Upper lobe of left lung (tissue), 6 donors: ENCODE data around the gene MYADML2. TPM values are rescaled to one million over a fixed set of nuclear protein-coding genes. Genes with fewer than 3 reads are reported as not detected.
A peak's percentile ranks its signal among the peaks of the same experiment; 100 is the strongest.

Experiments used
- ATAC-seq, 2 donors: fragments of 200-7000 bp; cut with Tn5 transposase; one replicate each; pipeline ENCODE4 v1.9.1; 2022; ENCODE audit warnings: mild to moderate bottlenecking in 2 of 2, moderate library complexity in 2 of 2; ENCODE audit not compliant: low FRiP score in 2 of 2
- DNase-seq, 2 donors: peaks; one replicate each; pipeline ENCODE4 v3.0.0-alpha.2; 2019 to 2020
- H3K27ac ChIP-seq, 4 donors: fragments of 200-600 bp; sonication (generic); one replicate each; pipeline ENCODE4 v1.5.1; 2016 to 2019
- H3K27me3 ChIP-seq, 4 donors: fragments of 200-600 bp; sonication (generic); one replicate each; pipeline ENCODE4 v1.5.1; 2017 to 2019
- H3K36me3 ChIP-seq, 4 donors: fragments of 200-600 bp; sonication (generic); one replicate each; pipeline ENCODE4 v1.5.1; 2016 to 2019
- H3K4me1 ChIP-seq, 4 donors: fragments of 200-600 bp; sonication (generic); one replicate each; pipeline ENCODE4 v1.5.1; 2018 to 2019
- H3K4me3 ChIP-seq, 4 donors: fragments of 200-600 bp; sonication (generic); one replicate each; pipeline ENCODE4 v1.5.1; 2017 to 2019; ENCODE audit warnings: mild to moderate bottlenecking in 2 of 4, moderate library complexity in 1 of 4
- H3K9me3 ChIP-seq, 4 donors: fragments of 200-600 bp; sonication (generic); one replicate each; pipeline ENCODE4 v1.5.1; 2018 to 2019
- CTCF ChIP-seq, 6 experiments: fragments of 450-650 bp in 4 of 6; fragments of 200-600 bp in 2 of 6; sonication (generic) in 2 of 6; IDR thresholded peaks; one replicate each; pipeline ENCODE4 v1.5.1; 2016 to 2019; ENCODE audit warnings: antibody characterized with exemption in 6 of 6
- EP300 ChIP-seq, 4 donors: sonication (generic); formaldehyde crosslinking; IDR thresholded peaks; one replicate each; pipeline ENCODE4 v1.5.1; 2017; ENCODE audit warnings: antibody characterized with exemption in 4 of 4, control low read depth in 2 of 4
- POLR2A ChIP-seq, 4 donors: fragments of 450-650 bp; IDR thresholded peaks; one replicate each; pipeline ENCODE4 v1.5.1; 2016 to 2017; ENCODE audit warnings: antibody characterized with exemption in 4 of 4, mild to moderate bottlenecking in 2 of 4
- POLR2AphosphoS5 ChIP-seq, 2 donors: sonication (generic); formaldehyde crosslinking; IDR thresholded peaks; one replicate each; pipeline ENCODE4 v1.5.1; 2017; ENCODE audit warnings: antibody characterized with exemption in 2 of 2
- WGBS, 2 donors: methylation state at CpG; one replicate each; pipeline ENCODE4 v1.1.5; 2017 to 2018; 5-methylcytosine and 5-hydroxymethylcytosine counted together
- total RNA-seq, 6 donors: library from RNA; depleted of rRNA in 4 of 6; stranded (reverse); fragments of >200 nt in 4 of 6; gene quantifications; one replicate each; pipeline versions ENCODE4 v1.1.0 to v1.2.1, GENCODE V29; 2016 to 2021
- donor health status: DM: no; HTN: no; CAD: no; lungs with moderate emphysema.
- donor health status: DM: no; HTN: yes; CAD: no; lungs with severe emphysema.

Gene MYADML2
- total RNA-seq, 6 donors from 2014 or later: not detected

GRCh38 chr17:81925860-81926450 is 21.1 kb downstream of the MYADML2 start:
- Histone ChIP-seq H3K4me3 (peak overlapping the region; percentile 76 to 100 (median 100)), H3K36me3 (peaks cover 8 to 18% (median 12%) of the 10 kb centered on the region in 4 donors), H3K27ac (peak overlapping the region; percentile 94 to 99 (median 96)), H3K27me3 (peaks cover 0 to 10% (median 1%) of the 10 kb centered on the region in 4 donors), H3K4me1 (peaks cover 38 to 65% (median 59%) of the 10 kb centered on the region in 4 donors), H3K9me3 (no peaks in the 10 kb centered on the region)
- DNase-seq (peak in 1 of 2 donors; percentile 20), ATAC-seq (no peak)
- TF ChIP-seq EP300 (IDR thresholded peaks at IDR 0.05): no peak
- TF ChIP-seq CTCF (IDR thresholded peaks at IDR 0.05): no peak
- TF ChIP-seq POLR2AphosphoS5 (IDR thresholded peaks at IDR 0.05): no peak
- TF ChIP-seq POLR2A (IDR thresholded peaks at IDR 0.05): no peak
- 41 to 44% methylated on average over 8 of the region's 10 CpGs for WGBS, 2 donors

- peak in 1 of 2 donors; percentile 44 for DNase-seq
- no peak for ATAC-seq
- Histone ChIP-seq H3K9me3 (no peaks in the 10 kb centered on the region), H3K27ac (peak overlapping the region; percentile 43 to 99 (median 74)), H3K36me3 (peaks cover 8 to 29% (median 16%) of the 10 kb centered on the region in 4 donors), H3K4me1 (peaks cover 38 to 76% (median 62%) of the 10 kb centered on the region in 4 donors), H3K4me3 (peak overlapping the region in 1 of 4 donors; percentile 34), H3K27me3 (peaks cover 0 to 10% (median 1%) of the 10 kb centered on the region in 4 donors)
- WGBS, 2 donors: 63 to 94% methylated on average over 3 to 17 of the region's 21 CpGs
- no peak for TF ChIP-seq POLR2AphosphoS5 (IDR thresholded peaks at IDR 0.05)
- no peak for TF ChIP-seq POLR2A (IDR thresholded peaks at IDR 0.05)
- no peak for TF ChIP-seq CTCF (IDR thresholded peaks at IDR 0.05)
- TF ChIP-seq EP300 (IDR thresholded peaks at IDR 0.05): no peak
Measured at GRCh38 chr17:81924557-81925532, 22.2 kb downstream of the MYADML2 start.

GRCh38 chr17:81923302-81924260 is 23.5 kb downstream of the MYADML2 start:
- Histone ChIP-seq H3K4me1 (peaks cover 38 to 84% (median 58%) of the 10 kb centered on the region in 4 donors), H3K4me3 (peak overlapping the region in 3 of 4 donors; percentile 17 to 34 (median 29)), H3K9me3 (no peaks in the 10 kb centered on the region), H3K36me3 (peaks cover 8 to 39% (median 23%) of the 10 kb centered on the region in 4 donors), H3K27ac (peak overlapping the region; percentile 43 to 99 (median 74)), H3K27me3 (peaks cover 0 to 8% (median 0%) of the 10 kb centered on the region in 4 donors)
- WGBS, 2 donors: 13 to 32% methylated on average over 14 to 30 of the region's 32 CpGs
- peak; percentile 17 to 54 for ATAC-seq
- TF ChIP-seq POLR2AphosphoS5 (IDR thresholded peaks at IDR 0.05): peak in 1 of 2 donors; percentile 6
- no peak for TF ChIP-seq CTCF (IDR thresholded peaks at IDR 0.05)
- peak in 1 of 4 donors; percentile 3 for TF ChIP-seq POLR2A (IDR thresholded peaks at IDR 0.05)
- DNase-seq: peak; percentile 88 to 90

GRCh38 chr17:81922566-81923301 is 24.3 kb downstream of the MYADML2 start:
- TF ChIP-seq CTCF (IDR thresholded peaks at IDR 0.05): no peak
- TF ChIP-seq EP300 (IDR thresholded peaks at IDR 0.05): no peak
- TF ChIP-seq POLR2A (IDR thresholded peaks at IDR 0.05): no peak
- TF ChIP-seq POLR2AphosphoS5 (IDR thresholded peaks at IDR 0.05): no peak
- H3K27me3 ChIP-seq: no peaks in the 10 kb centered on the region
- 89 to 91% methylated on average over 36 to 53 of the region's 58 CpGs for WGBS, 2 donors
- DNase-seq (peak in 1 of 2 donors; percentile 82), ATAC-seq (no peak)
- peaks cover 43 to 82% (median 55%) of the 10 kb centered on the region in 4 donors for H3K4me1 ChIP-seq
- peaks cover 8 to 39% (median 23%) of the 10 kb centered on the region in 4 donors for H3K36me3 ChIP-seq
- peak overlapping the region in 3 of 4 donors; percentile 17 to 34 (median 29) for H3K4me3 ChIP-seq
- peak overlapping the region; percentile 43 to 99 (median 74) for H3K27ac ChIP-seq
- H3K9me3 ChIP-seq: no peaks in the 10 kb centered on the region
